ENCODE measurements around the gene DNMBP. TPM values are rescaled to one million over a fixed set of nuclear protein-coding genes. Genes with fewer than 3 reads are reported as not detected.

The DNMBP gene
- total and polyA plus RNA-seq, 2 experiments from 2014 or later, result 13.4 to 31.2 TPM

GRCh38 chr10:99996671-99997648, 12.8 kb downstream of the DNMBP start (continued):
- TF ChIP-seq ZNF462 (CRISPR knock-in tag; IDR thresholded peaks at IDR 0.05) (no peak), ZNF114 (CRISPR knock-in tag; IDR thresholded peaks at IDR 0.05) (no peak), NANOG (IDR thresholded peaks at IDR 0.05; ENCODE audit: borderline replicate concordance) (no peak), REST (IDR thresholded peaks at IDR 0.05; ENCODE audit: unreplicated experiment) (no peak)

Measured in GM23338 (cell line).